Stomach (tissue), 9 donors: ENCODE results near the gene FZD7. TPM values are rescaled to one million over a fixed set of nuclear protein-coding genes. Genes with fewer than 3 reads are reported as not detected.

Experiments
- DNase-seq, 2 donors: peaks; one replicate each; pipeline versions ENCODE4 v3.0.0 to v3.0.0-alpha.2; 2013 to 2019
- H3K27ac ChIP-seq, 5 donors: fragments of 200-600 bp in 4 of 5; sonication (generic) in 4 of 5; one replicate each; pipeline ENCODE4 v1.5.1; 2013 to 2019; ENCODE audit warnings: mild to moderate bottlenecking in 1 of 5, moderate library complexity in 1 of 5
- H3K27me3 ChIP-seq, 3 donors: fragments of 200-600 bp; sonication (generic); one replicate each; pipeline ENCODE4 v1.5.1; 2017 to 2019; ENCODE audit warnings: mixed run types in 1 of 3
- H3K36me3 ChIP-seq, 4 donors: fragments of 200-600 bp; sonication (generic); 1 replicate in 3 of 4; 2 replicates in 1 of 4; pipeline ENCODE4 v1.5.1; 2016 to 2019
- H3K4me1 ChIP-seq, 4 donors: fragments of 200-600 bp; sonication (generic); one replicate each; pipeline ENCODE4 v1.5.1; 2016 to 2019
- H3K4me3 ChIP-seq, 4 donors: fragments of 200-600 bp; sonication (generic) in 3 of 4; one replicate each; pipeline ENCODE4 v1.5.1; 2016 to 2019; ENCODE audit warnings: mild to moderate bottlenecking in 1 of 4
- H3K9me3 ChIP-seq, 4 donors: fragments of 200-600 bp; sonication (generic); one replicate each; pipeline ENCODE4 v1.5.1; 2016 to 2019
- EP300 ChIP-seq: sonication (generic); formaldehyde crosslinking; IDR thresholded peaks from one replicate; pipeline ENCODE4 v1.6.1; 2017; ENCODE audit warnings: antibody characterized with exemption
- POLR2A ChIP-seq, 4 donors: fragments of 450-650 bp; IDR thresholded peaks; one replicate each; pipeline ENCODE4 v1.6.1; 2016; ENCODE audit warnings: antibody characterized with exemption in 4 of 4, control low read depth in 2 of 4, mild to moderate bottlenecking in 1 of 4, moderate library complexity in 1 of 4
- POLR2AphosphoS5 ChIP-seq, 3 donors: sonication (generic); formaldehyde crosslinking; IDR thresholded peaks; one replicate each; pipeline ENCODE4 v1.6.1; 2016; ENCODE audit warnings: antibody characterized with exemption in 3 of 3
- WGBS, 5 donors: extraction: QIAGEN DNeasy Blood & Tissue Kit in 3 of 5; methylation state at CpG; one replicate each; pipeline versions ENCODE4 v1.1.5 to v1.1.7; 2013 to 2018; 5-methylcytosine and 5-hydroxymethylcytosine counted together
- intact Hi-C: fragments of 100-400 bp; cut with DNase I; formaldehyde crosslinking; loops from one replicate; pipeline ENCODE4 v1.15.1; 2023; ENCODE audit warnings: low total_unique reads
- polyA plus RNA-seq, 3 donors: library from polyadenylated mRNA; stranded (reverse); fragments of 200-250 nt; gene quantifications; one replicate each; pipeline ENCODE4 v1.2.3, GENCODE V29; 2013
- total RNA-seq, 5 donors: library from RNA; depleted of rRNA; stranded (reverse); fragments of >200 nt; gene quantifications; one replicate each; pipeline versions ENCODE4 v1.1.0 to v1.2.3, GENCODE V29; 2014 to 2016
- TF ChIP-seq, protein P1 (sequence below), 7 experiments: fragments of 450-650 bp in 4 of 7; fragments of 200-600 bp in 3 of 7; sonication (generic) in 3 of 7; IDR thresholded peaks; one replicate each; pipeline ENCODE4 v1.5.1; 2016 to 2019; ENCODE audit warnings: antibody characterized with exemption in 7 of 7, control low read depth in 2 of 7, mild to moderate bottlenecking in 1 of 7
- donor health status: healthy with polysubstance abuse.
- donor health status: Bipolar disorder and iron deficiency.
- donor health status: healthy.

Gene FZD7
- total and polyA plus RNA-seq, 8 donors, result 1.7 to 20.9 (median 4.9) TPM

DNA sequence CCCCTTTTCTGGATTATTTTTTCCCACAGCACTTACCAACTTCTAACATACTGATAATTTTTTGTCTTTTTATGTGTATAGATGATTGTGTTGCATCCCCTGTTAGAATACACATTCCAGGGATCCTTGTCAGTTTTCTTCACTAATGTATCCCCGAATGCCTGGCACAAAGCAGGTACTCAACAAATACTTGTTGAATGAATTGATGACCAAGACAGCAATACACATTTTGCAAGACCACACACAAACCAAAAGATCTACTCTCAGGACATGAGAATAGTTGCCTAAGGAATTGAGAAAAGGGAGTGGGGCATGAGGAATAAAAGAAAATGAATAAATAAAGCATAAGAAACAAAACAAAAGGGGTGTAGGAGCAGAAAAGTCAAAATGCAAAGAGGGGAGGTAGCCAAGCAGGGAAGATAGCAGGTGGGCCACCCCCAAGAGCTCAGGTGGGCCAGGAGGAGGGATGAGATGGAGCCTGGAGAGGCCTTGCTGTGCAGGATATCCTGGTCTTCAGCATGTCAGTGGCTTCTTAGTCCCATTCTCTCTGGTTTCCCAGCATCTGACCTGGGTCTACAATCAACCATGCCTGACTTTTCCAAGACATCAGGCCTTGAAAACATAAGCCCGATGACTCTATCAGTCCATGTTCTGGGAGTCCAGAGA, 38.5 kb upstream of the FZD7 start:
- DNase-seq, result no peak
- no peaks in the 10 kb centered on the region for H3K36me3 ChIP-seq
- 89 to 100% (median 94%) methylated on average over 2 of the region's 2 CpGs for WGBS, 5 donors
- no peaks in the 10 kb centered on the region for H3K27me3 ChIP-seq
- TF ChIP-seq POLR2A (IDR thresholded peaks at IDR 0.05), result no peak
- no peak for TF ChIP-seq EP300
- TF ChIP-seq POLR2AphosphoS5 (IDR thresholded peaks at IDR 0.05), result no peak
- TF ChIP-seq, protein P1, sequence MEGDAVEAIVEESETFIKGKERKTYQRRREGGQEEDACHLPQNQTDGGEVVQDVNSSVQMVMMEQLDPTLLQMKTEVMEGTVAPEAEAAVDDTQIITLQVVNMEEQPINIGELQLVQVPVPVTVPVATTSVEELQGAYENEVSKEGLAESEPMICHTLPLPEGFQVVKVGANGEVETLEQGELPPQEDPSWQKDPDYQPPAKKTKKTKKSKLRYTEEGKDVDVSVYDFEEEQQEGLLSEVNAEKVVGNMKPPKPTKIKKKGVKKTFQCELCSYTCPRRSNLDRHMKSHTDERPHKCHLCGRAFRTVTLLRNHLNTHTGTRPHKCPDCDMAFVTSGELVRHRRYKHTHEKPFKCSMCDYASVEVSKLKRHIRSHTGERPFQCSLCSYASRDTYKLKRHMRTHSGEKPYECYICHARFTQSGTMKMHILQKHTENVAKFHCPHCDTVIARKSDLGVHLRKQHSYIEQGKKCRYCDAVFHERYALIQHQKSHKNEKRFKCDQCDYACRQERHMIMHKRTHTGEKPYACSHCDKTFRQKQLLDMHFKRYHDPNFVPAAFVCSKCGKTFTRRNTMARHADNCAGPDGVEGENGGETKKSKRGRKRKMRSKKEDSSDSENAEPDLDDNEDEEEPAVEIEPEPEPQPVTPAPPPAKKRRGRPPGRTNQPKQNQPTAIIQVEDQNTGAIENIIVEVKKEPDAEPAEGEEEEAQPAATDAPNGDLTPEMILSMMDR (IDR thresholded peaks at IDR 0.05), result no peak
- intact Hi-C loops, result no loop called here
- no peak overlapping the region for H3K4me3 ChIP-seq
- H3K27ac ChIP-seq, result no peak overlapping the region
- H3K9me3 ChIP-seq, result no peaks in the 10 kb centered on the region
- H3K4me1 ChIP-seq, result no peaks in the 10 kb centered on the region

DNA sequence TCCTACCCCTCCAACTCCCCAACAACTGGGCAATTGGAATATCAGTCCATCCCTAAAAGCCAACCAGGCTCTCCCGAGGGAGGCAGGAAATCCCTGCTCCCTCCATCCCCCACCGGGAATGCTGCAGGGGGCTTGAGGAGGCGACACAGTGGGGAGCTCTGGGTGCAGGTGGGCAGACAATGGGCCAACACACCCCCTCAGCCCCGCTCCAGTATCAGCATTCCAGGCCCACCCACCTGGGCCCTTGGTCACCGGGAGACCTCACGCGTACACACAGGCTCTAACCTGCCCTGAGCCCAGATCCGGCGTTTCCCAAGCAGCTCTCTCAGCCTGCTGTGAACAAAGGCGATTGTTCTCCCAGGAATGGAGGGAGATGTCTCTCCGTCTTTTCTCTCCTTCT, 37.6 kb upstream of the FZD7 start:
- peak in 1 of 2 donors; percentile 67 for DNase-seq
- intact Hi-C loops, result no loop called here
- no peak overlapping the region for H3K27ac ChIP-seq
- no peaks in the 10 kb centered on the region for H3K4me1 ChIP-seq
- H3K4me3 ChIP-seq, result no peak overlapping the region
- TF ChIP-seq POLR2A (IDR thresholded peaks at IDR 0.05) (no peak), EP300 (no peak), POLR2AphosphoS5 (IDR thresholded peaks at IDR 0.05) (no peak)
- TF ChIP-seq, protein P1 (IDR thresholded peaks at IDR 0.05), result no peak
- 38 to 61% (median 50%) methylated on average over 7 to 11 of the region's 11 CpGs for WGBS, 5 donors
- H3K9me3 ChIP-seq, result no peaks in the 10 kb centered on the region
- no peaks in the 10 kb centered on the region for H3K27me3 ChIP-seq
- H3K36me3 ChIP-seq, result no peaks in the 10 kb centered on the region

DNA sequence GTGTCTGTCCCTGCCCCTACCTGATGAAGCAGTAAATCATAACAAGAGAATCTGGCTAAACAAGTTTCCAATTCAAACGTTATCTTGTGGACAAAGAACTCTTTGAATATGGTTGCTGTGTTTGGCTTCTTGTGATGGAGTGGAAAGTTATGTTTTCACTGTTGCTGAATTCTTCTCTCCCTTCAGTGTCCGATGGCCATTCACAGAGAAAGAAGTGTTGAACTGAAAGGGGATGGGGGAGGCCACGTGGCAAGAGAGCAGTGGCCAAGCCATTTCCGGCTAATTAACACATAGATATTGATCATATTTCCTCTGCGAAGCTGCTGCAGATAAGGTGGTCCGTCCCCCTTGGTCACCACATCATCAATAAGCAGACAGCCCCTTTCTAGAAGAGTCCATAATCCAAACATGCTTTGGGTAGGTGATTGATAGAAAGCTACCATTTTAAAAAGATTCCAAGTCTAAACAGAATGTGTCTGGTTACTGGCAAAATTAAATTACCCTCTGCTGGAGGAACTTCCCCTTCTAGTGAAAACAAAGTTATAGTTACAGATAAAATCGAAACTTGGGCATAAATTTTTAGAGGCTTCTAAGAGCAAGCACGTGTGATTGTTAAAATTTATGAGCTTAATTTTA, 36.9 kb upstream of the FZD7 start:
- DNase-seq, result peak in 1 of 2 donors; percentile 67
- Histone ChIP-seq H3K36me3 (no peaks in the 10 kb centered on the region), H3K4me1 (no peaks in the 10 kb centered on the region), H3K4me3 (no peak overlapping the region), H3K9me3 (no peaks in the 10 kb centered on the region), H3K27me3 (no peaks in the 10 kb centered on the region), H3K27ac (no peak overlapping the region)
- intact Hi-C loops, result no loop called here
- TF ChIP-seq EP300 (no peak), POLR2A (IDR thresholded peaks at IDR 0.05) (no peak), POLR2AphosphoS5 (IDR thresholded peaks at IDR 0.05) (no peak)
- TF ChIP-seq, protein P1 (IDR thresholded peaks at IDR 0.05), result no peak
- WGBS, 5 donors, result 41 to 52% (median 42%) methylated on average over 8 of the region's 8 CpGs

DNA sequence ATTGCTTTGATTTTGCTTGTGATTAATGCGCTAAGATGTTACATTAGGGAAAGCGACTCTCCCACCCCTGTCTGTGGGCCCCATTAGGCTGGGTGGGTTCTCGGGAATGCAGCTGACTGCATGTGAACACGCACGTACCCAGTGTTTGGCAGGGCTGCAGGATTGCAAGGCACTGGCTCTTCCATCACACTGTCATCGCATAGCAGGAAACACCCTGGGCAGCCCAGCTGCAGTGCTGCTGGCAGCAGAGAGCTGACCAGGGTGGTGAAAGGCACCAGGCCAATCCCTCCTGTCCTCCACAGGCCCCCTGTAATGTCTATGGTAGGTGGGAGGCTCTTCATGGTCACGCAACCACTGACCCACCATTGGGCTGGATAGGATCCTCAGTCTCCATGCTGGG, 34.4 kb upstream of the FZD7 start:
- no peak for TF ChIP-seq POLR2AphosphoS5 (IDR thresholded peaks at IDR 0.05)
- no peak for TF ChIP-seq POLR2A (IDR thresholded peaks at IDR 0.05)
- TF ChIP-seq, protein P1 (IDR thresholded peaks at IDR 0.05), result no peak
- no peak for TF ChIP-seq EP300

More for the DNA sequence above, 34.4 kb upstream of the FZD7 start:
- H3K4me1 ChIP-seq, result no peaks in the 10 kb centered on the region
- intact Hi-C loops, result no loop called here
- H3K4me3 ChIP-seq, result no peak overlapping the region
- peak in 1 of 2 donors; percentile 67 for DNase-seq
- WGBS, 5 donors, result 69 to 89% (median 78%) methylated on average over 7 of the region's 7 CpGs
- H3K27me3 ChIP-seq, result no peaks in the 10 kb centered on the region
- no peak overlapping the region for H3K27ac ChIP-seq
- no peaks in the 10 kb centered on the region for H3K9me3 ChIP-seq
- no peaks in the 10 kb centered on the region for H3K36me3 ChIP-seq
